ENCODE measurements around the gene DNAH12. TPM values are rescaled to one million over a fixed set of nuclear protein-coding genes. Genes with fewer than 3 reads are reported as not detected.

DNAH12 gene
- total and polyA plus RNA-seq, 2 of the 13 experiments (the other 11 are each of a cell fraction or from before 2014, with no cell fraction given), result 0.11 TPM

DNA sequence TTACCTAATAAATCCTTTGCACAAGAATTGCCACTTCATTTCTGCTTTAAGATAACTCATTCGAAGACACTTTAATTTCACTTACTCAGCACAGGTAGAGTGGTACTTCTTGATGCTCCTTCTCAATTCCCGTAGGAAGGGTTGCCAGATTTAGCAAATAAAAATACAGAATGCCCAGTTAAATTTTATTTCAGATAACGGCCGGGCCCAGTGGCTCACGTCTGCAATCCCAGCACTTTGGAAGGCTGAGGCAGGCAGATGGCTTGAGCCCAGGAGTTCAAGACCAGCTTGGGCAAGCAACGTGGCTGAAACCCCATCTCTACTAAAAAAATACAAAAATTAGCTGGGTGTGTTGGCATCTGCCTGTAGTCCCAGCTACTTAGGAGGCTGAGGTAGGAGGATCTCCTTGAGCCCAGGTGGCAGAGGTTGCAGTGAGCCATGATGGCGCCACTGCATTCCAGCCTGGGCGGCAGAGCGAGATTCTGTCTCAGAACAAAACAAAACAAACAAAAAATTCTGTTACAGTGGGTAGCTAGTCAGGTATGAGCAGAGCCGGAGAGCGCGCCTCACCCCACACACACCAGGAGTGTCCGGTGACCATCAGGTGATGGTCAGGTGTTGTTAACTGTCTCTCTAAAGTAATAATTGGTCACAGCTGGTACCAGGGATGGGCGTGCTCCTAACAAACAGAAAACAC is 92.8 kb downstream of the DNAH12 start (continued):
- TF ChIP-seq MYC (CRISPR knock-in tag; IDR thresholded peaks at IDR 0.05; ENCODE audit: borderline replicate concordance) (0 out of 2 replicates have a peak, but pooled peaks have one; percentile 20), ZNF121 (CRISPR knock-in tag; IDR thresholded peaks at IDR 0.05) (0 out of 2 replicates have a peak, but pooled peaks have one; percentile 25), NFKB2 (CRISPR knock-in tag; IDR thresholded peaks at IDR 0.05; ENCODE audit: borderline replicate concordance) (0 out of 2 replicates have a peak, but pooled peaks have one; percentile 37), ZNF749 (CRISPR knock-in tag; IDR thresholded peaks at IDR 0.05; ENCODE audit: borderline replicate concordance) (0 out of 2 replicates have a peak, but pooled peaks have one; percentile 4), ZSCAN22 (CRISPR knock-in tag; IDR thresholded peaks at IDR 0.05) (no peak), ZSCAN25 (CRISPR knock-in tag; IDR thresholded peaks at IDR 0.05) (no peak), PAXIP1 (CRISPR knock-in tag; conservative IDR thresholded peaks at IDR 0.05) (peak; percentile 49; the same call in 1 of the 2 replicates), BRD4 (CRISPR knock-in tag; IDR thresholded peaks at IDR 0.05) (no peak), ZNF501 (CRISPR knock-in tag; IDR thresholded peaks at IDR 0.05) (0 out of 2 replicates have a peak, but pooled peaks have one; percentile 53), MTERF4 (CRISPR knock-in tag; IDR thresholded peaks at IDR 0.05) (no peak)
- TF ChIP-seq, protein P1, sequence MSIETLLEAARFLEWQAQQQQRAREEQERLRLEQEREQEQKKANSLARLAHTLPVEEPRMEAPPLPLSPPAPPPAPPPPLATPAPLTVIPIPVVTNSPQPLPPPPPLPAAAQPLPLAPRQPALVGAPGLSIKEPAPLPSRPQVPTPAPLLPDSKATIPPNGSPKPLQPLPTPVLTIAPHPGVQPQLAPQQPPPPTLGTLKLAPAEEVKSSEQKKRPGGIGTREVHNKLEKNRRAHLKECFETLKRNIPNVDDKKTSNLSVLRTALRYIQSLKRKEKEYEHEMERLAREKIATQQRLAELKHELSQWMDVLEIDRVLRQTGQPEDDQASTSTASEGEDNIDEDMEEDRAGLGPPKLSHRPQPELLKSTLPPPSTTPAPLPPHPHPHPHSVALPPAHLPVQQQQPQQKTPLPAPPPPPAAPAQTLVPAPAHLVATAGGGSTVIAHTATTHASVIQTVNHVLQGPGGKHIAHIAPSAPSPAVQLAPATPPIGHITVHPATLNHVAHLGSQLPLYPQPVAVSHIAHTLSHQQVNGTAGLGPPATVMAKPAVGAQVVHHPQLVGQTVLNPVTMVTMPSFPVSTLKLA (IDR thresholded peaks at IDR 0.05), result no peak
- TF ChIP-seq, protein P2, sequence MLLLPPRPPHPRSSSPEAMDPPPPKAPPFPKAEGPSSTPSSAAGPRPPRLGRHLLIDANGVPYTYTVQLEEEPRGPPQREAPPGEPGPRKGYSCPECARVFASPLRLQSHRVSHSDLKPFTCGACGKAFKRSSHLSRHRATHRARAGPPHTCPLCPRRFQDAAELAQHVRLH (CRISPR knock-in tag; IDR thresholded peaks at IDR 0.05; ENCODE audit: borderline replicate concordance, low read depth), result no peak; the same call in 1 of the 2 replicates
- TF ChIP-seq, protein P3, sequence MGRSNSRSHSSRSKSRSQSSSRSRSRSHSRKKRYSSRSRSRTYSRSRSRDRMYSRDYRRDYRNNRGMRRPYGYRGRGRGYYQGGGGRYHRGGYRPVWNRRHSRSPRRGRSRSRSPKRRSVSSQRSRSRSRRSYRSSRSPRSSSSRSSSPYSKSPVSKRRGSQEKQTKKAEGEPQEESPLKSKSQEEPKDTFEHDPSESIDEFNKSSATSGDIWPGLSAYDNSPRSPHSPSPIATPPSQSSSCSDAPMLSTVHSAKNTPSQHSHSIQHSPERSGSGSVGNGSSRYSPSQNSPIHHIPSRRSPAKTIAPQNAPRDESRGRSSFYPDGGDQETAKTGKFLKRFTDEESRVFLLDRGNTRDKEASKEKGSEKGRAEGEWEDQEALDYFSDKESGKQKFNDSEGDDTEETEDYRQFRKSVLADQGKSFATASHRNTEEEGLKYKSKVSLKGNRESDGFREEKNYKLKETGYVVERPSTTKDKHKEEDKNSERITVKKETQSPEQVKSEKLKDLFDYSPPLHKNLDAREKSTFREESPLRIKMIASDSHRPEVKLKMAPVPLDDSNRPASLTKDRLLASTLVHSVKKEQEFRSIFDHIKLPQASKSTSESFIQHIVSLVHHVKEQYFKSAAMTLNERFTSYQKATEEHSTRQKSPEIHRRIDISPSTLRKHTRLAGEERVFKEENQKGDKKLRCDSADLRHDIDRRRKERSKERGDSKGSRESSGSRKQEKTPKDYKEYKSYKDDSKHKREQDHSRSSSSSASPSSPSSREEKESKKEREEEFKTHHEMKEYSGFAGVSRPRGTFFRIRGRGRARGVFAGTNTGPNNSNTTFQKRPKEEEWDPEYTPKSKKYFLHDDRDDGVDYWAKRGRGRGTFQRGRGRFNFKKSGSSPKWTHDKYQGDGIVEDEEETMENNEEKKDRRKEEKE (IDR thresholded peaks at IDR 0.05), result no peak
- TF ChIP-seq, protein P4, sequence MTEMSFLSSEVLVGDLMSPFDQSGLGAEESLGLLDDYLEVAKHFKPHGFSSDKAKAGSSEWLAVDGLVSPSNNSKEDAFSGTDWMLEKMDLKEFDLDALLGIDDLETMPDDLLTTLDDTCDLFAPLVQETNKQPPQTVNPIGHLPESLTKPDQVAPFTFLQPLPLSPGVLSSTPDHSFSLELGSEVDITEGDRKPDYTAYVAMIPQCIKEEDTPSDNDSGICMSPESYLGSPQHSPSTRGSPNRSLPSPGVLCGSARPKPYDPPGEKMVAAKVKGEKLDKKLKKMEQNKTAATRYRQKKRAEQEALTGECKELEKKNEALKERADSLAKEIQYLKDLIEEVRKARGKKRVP (CRISPR knock-in tag; IDR thresholded peaks at IDR 0.05), result no peak
- TF ChIP-seq, protein P5, sequence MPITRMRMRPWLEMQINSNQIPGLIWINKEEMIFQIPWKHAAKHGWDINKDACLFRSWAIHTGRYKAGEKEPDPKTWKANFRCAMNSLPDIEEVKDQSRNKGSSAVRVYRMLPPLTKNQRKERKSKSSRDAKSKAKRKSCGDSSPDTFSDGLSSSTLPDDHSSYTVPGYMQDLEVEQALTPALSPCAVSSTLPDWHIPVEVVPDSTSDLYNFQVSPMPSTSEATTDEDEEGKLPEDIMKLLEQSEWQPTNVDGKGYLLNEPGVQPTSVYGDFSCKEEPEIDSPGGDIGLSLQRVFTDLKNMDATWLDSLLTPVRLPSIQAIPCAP (CRISPR knock-in tag; IDR thresholded peaks at IDR 0.05; ENCODE audit: low read depth), result no peak

Measured in HepG2 (cell line).